ENCODE results near the gene NR0B2.

- no peak for TF ChIP-seq CTCF (conservative IDR thresholded peaks at IDR 0.05)
- no peak for TF ChIP-seq ZFX (IDR thresholded peaks at IDR 0.05)
Measured at GRCh38 chr1:26877326-26877725, 36.4 kb downstream of the NR0B2 start.
